NCI-H69 (cell line): ENCODE measurements around the gene CAMK2A.

Experiments
- DNase-seq: peaks from one replicate; lab custom pipeline; 2025; lab: John Stamatoyannopoulos, UW

CAMK2A gene

GRCh38 chr5:150211156-150212030 is 78.2 kb downstream of the CAMK2A start:
- peak; percentile 67 for DNase-seq

GRCh38 chr5:150210644-150211043 is 78.9 kb downstream of the CAMK2A start:
- no peak for DNase-seq

- DNase-seq: no peak
Observed at GRCh38 chr5:150209099-150209635, 80.4 kb downstream of the CAMK2A start.

GRCh38 chr5:150208187-150209098 is 81.1 kb downstream of the CAMK2A start:
- DNase-seq: no peak

GRCh38 chr5:150206779-150207115 is 82.8 kb downstream of the CAMK2A start:
- DNase-seq: no peak

GRCh38 chr5:150206098-150206778 is 83.3 kb downstream of the CAMK2A start:
- no peak for DNase-seq

GRCh38 chr5:150204590-150204960 is 85.0 kb downstream of the CAMK2A start:
- DNase-seq: no peak

- no peak for DNase-seq
Observed at GRCh38 chr5:150203832-150204589, 85.6 kb downstream of the CAMK2A start.

- DNase-seq: no peak
Observed at GRCh38 chr5:150202501-150202900, 87.1 kb downstream of the CAMK2A start.

- no peak for DNase-seq
Observed at GRCh38 chr5:150197476-150197875, 92.1 kb downstream of the CAMK2A start.

GRCh38 chr5:150196986-150197385 is 92.6 kb downstream of the CAMK2A start:
- DNase-seq: no peak

- DNase-seq: no peak
Observed at GRCh38 chr5:150196514-150196913, 93.1 kb downstream of the CAMK2A start.

GRCh38 chr5:150195736-150196485 is 93.7 kb downstream of the CAMK2A start:
- DNase-seq: no peak

GRCh38 chr5:150192462-150192861 is 97.1 kb downstream of the CAMK2A start:
- DNase-seq: no peak

GRCh38 chr5:150190987-150191386 is 98.6 kb downstream of the CAMK2A start:
- DNase-seq: no peak

- no peak for DNase-seq
Observed at GRCh38 chr5:150190503-150190979, 99.0 kb downstream of the CAMK2A start.

- peak; percentile 46 for DNase-seq
Observed at GRCh38 chr5:150189728-150190502, 99.7 kb downstream of the CAMK2A start, which contains the start of gene SLC6A7. Gene SLC6A7 (plus strand): TSS chr5:150190062. CDS start chr5:150190328, 266 bp downstream.

GRCh38 chr5:150189326-150189725 is 100.2 kb downstream of the CAMK2A start:
- no peak for DNase-seq

- DNase-seq: no peak
Observed at GRCh38 chr5:150188146-150188842, 101.3 kb downstream of the CAMK2A start.
